HG02938 (cell line): ENCODE measurements around the gene TSPYL4.
A peak's percentile ranks its signal among the peaks of the same experiment; 100 is the strongest.

Experiments used
- ATAC-seq: cut with Tn5 transposase; IDR thresholded peaks from one replicate; pipeline ENCODE4 v1.9.1; 2021; ENCODE audit warnings: mild to moderate bottlenecking, moderate library complexity; ENCODE audit not compliant: unreplicated experiment

TSPYL4 gene

DNA sequence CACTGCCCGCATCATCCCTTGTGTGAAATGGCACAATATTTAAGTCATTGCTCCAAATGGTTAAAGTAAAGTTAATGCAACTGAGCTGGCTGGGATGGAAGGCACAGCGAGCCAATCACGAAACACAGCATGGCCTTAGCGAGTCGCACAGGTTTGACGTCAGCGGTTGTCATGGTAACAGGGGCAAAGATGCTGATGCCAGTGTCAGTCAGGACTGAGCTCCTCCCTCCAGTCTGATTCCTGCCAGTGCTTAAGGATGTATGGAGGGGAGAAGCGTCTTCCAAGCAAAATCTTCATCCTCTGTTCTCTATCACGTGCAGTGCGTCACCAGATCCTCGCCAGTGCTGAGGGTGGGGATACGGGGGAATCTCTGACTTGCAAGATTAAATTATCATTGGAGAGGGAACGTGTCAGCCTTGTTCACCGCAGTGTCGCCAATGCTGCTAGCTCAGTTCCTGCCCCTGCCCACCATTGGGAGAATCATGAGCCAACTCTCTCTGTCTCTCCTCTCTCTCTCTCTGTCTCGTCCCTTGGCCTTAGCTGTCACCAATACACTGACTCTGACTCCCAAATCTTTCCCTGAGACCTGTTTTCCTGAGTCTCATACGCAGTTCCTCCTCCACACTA, 24.5 kb downstream of the TSPYL4 start:
- no peak for ATAC-seq

DNA sequence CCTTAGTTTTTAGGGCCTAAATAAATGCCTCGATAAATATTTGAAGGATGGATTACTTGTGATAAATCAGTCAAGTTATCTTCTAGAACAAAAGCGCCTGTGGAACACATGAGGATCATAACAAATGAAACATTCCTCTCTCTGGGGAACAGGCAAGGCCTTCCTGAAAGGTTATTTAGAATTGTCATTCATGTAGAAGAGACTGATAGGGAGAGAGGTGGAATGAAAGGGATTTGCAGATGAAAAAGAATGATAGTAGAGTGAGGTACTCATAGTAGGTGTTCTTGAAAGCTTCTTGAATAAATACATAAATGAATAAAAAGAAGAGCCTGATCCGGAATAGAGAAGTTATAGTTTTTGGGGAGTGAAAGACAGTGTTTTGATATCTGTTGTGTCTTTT, 30.5 kb downstream of the TSPYL4 start:
- no peak for ATAC-seq

DNA sequence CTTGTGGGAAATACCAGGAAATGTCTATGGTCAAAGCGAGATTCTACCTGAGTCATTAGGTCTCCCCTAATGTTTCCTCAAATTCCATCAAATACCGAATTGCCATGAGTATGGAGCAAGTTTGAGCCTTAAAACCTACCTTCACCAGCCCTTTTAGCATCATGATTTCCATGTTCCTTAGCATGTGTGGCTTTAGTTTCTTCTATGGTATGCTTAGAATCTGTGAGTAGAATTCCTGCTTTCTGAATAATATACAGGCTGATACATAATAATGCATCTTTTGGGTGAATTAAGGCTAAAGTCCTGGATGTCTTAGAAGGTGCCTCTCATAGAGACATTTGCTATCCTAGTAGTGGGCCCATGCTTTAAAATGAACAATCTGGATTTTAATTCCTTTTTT, 32.0 kb downstream of the TSPYL4 start:
- no peak for ATAC-seq

DNA sequence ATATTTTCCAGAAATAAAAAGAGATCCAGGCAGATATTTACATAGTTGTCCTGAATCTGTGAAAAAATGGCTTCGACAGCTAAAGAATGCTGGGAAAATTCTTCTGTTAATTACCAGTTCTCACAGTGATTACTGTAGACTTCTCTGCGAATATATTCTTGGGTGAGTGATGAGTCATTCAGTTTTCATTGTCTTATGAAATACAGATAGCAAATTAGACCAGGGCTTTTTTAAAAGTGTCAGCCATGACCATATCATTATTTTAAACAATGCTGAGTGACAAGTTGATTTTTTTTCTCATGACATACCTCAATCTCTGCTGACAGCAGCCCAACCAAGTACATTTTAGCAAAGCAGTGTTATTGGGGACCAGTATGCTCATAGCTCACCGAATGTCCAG, 32.8 kb downstream of the TSPYL4 start:
- ATAC-seq, result no peak

DNA sequence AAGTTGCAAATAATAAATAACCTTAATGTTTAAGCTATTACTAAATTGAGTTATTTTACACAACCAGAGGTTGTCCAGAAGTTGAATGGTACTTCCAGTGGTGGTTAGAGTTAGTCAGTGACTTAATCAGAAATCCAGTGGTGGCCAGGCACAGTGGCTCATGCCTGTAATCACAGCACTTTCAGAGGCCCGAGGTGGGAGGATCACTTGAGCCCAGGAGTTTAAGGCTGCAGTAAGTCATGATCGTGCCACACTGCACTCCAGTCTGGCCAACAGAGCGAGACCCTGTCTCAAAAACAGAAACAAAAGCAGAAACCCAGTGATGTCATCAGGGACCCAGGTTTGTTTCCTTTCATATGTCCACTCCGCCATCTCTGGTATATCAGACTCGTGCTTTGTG, 35.0 kb downstream of the TSPYL4 start:
- no peak for ATAC-seq

DNA sequence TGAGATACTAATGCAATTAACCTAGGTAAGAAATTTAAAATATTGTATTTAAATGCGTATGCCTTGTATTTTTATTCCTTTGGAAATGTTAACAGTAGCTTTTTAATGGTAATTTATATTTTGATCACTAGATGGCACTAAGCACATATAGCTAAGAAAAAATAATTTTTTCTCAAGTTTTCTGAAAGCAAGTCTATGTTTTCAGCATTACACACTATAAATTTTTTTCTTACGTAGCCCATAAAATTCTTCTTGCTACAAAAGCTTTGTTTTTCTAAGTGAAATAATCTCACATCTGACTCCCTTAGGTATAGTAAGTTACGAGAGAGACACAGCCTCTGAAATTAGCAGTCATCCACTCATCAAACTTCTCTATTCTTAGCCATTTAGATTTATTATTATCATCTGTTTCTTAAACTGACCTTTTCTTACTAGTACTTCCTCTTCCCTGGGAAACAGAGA, 35.7 kb downstream of the TSPYL4 start:
- ATAC-seq, result no peak

DNA sequence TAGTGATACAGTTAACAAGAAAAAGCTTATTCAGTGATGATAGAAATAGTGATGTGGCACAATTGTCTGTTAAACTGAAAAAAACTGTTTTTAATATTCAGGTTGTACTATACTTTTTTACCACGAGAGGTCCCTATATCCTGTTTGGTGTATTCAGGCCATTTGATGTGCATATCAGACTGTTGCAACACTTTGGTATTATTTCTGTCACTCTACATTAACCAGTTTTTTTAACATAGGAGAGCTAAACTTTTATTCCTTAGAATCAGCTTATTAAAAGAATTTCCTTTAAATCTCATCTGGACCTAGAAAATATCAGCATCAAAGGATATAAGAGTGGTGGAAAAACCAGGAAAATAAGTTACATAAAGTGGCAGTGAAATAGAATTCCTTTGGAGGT, 36.8 kb downstream of the TSPYL4 start:
- peak; percentile 64 for ATAC-seq

DNA sequence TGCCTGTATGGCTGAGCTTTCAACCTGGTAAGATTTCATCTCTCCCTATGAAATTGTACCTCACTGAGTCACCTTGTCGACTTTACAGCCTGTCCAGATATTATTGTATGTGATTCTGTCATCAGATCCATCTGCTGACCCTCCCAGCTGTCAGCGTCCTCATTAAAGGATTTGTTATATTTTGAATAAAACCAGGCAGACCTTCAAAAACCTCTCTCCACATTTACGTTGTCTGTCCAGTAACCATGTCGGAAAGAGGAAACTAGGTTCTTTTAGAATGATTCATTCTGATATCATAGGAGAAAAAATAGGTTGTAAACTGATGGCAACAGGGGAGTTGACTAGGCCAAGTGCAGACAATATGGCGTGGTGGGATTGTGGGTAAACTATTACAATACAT, 38.5 kb downstream of the TSPYL4 start:
- no peak for ATAC-seq

DNA sequence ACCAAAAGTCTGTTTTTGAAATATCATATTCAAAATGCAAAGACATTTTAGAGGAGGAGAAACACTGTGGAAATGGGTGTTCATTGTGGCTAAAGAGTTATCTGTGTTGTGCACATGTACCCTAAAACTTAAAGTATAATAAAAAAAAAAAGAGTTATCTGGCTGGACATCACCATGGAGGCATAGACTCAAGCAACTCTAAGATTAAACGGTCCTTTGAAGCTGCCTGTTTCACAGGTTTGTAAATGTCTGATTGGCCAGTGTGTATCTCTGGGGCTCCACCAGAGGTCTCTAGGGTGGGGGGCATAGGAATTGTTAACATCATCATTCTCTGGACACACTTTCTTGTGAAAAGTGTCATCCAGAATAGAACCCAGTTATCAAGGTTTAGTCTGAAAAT, 39.2 kb downstream of the TSPYL4 start:
- no peak for ATAC-seq

DNA sequence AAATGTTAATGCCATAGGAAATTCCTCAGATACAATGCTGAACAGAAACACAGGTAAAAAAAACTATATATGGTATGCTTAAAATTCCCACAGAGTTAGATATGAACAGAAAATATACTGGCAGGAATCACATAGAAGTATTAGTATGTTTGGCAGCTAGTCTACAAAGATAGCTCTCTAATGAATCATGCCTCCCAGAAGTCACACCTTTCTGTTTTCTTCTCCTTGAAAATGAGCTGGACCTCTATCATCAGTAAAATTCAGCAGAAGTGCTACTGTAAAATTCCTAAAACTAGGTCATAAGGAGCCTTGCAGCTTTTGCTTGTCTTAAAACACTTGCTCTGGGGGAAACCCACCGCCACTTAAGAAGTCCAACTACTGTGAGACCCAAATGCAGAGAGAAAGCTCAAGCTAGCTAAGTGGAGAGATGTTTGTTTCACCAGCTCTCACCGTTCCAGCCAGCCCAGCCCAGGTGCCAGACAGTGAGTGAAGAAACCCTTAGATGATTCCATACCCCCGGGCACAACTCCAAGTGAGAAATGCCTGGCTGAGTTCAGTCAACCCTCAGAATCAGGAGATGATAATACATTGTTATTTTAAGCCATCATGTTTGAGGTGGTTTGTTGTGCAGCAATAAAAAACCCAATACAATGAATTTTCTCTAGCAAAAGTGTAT, 43.0 kb downstream of the TSPYL4 start:
- ATAC-seq, result no peak

DNA sequence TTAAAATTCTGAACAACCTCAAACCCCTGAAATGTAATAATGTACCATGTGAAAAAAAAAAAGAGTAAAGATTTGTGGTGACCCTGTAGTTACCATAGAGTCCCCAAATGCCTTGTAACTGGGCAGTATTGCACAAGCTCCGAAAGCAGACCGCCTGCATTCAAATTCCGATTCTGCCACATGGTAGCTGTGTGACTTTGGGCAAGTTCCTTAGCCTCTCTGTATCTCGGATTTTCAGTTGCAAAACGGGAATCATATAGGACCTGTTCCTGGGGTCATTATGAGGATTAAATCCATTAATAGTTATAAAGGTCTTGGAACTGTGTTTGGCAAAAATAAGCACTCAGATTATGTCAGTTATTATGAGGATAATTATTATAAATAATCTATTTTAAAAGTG, 43.6 kb downstream of the TSPYL4 start:
- no peak for ATAC-seq

DNA sequence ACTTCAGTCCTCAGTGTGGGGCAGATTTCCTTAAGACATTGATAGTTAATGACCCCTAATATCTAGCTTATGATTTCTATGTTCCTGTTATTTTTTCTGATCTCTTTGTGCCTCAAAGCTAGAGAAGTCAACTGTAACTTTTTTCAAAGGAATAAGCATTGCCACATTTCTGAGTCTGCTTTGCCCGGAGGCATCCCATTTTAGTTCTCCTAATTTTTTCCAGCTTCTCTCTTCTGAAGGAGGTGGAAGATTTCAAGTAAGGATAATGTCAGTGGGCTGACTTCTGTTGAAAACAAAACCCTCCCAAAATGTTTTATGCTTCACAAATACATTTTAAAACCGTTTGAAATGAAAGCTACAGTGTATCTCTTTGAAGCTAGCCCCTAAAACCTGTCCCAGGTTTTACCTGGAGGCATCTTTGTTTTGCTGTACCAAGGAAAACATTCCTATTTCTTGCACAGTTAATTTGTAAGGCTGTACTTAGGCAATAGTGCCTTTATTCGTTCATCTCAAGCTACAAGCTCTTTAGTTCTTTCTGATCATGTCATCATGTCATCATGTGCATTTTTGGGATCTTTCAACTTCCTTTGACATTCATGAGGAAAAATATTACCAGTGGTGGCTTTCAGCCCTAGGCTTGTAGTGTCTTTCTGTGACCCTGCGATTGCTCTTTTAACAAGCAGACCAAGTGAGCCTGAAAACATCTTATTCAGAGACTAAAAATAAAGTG, 45.7 kb downstream of the TSPYL4 start:
- no peak for ATAC-seq

DNA sequence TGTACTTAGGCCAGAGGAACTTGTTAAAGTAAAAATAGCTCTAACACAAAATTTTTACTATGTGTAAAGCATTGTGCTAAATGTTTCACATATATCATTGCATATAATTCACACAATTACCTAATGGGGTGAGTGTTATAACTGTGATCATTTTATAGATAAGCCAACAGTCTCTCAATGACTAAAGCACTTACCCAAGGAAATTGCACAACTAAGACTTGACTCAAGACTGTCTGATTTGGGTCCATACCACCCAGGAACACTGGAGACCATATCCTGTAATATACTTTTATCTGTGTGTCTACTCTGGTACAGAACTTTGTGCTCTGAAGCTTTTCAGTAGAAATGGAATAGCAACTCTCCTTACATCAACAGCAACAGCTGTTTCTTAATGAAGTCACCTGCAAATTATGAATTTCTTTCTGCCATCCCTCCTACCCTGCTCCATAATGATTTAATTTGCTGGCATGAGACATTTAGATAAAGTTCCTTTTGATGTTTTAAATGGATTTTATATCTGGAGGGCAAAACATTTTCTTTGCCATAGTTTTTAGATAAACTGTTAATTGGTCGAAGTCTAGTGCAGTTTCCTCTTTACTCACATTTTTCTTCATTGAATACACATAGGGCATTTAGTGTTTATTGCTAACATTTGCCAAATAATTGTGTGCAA, 47.5 kb downstream of the TSPYL4 start:
- no peak for ATAC-seq

DNA sequence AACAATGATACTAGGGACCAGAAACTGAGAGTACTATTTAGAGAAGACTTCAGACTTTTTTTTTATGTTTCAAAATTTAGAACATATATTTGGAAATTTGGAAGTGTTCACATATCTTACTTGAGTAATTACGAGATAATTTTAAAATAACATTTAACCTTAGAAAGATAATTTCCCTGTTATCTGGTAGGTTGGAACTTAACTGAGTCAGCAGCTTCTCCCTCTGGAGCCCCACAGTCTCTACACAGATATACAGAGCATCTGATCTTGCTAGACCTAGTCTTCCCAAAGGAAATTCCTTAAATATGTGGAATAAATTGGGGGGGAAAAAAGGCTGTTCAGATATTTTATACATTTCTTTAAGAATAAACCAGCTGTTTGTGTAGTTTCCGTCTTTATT, 48.6 kb downstream of the TSPYL4 start:
- ATAC-seq, result no peak

DNA sequence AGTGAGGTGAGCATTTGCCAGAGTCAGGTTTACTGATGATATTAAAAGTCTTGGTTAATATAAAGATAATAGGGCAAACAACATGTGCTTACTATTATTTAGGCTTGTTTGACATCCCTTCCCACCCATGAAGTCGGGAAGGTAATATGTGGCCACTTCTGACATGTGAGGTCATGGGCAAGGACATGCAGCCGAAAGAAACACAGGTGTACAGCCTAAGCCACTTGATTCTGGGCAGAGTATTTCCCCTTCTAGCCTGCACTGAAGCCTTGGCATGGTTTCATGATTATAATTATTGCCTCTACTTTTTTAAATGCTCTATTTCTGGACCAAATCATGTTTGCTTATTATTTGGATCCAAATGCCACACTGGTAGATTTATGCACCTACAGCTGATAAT, 52.3 kb downstream of the TSPYL4 start:
- no peak for ATAC-seq

DNA sequence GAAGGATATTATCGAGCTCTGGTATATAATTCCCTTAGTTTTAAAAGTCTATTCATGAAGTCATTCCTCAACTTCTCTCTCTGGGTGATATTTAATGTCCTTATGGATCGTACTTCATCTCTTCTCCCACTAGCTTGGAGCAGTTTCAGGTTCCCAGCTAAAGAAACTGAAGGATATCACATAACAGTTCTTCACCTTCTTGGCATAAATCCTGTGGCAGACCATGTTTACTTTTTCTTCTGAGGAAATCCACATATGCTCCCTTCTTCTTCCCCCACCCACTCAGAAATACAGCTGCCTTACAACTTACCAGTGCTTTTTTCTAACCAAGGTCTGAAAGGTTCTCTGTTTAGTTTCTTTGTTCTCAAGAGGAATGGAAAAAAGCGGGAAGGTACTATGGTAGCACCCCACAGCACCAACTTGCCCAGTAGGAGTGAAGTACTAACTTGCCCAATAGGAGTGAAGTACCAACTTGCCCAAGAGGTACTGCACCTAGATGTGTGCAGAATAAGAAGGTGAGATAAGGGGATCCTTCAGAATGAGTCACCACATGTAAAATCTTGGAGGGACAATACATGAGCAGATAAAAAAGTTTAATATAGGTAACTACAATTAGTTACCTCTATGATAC, 53.1 kb downstream of the TSPYL4 start:
- ATAC-seq, result no peak
